HCT116 (cell line): Measurements from ENCODE around the gene STK35. TPM values are rescaled to one million over a fixed set of nuclear protein-coding genes. Genes with fewer than 3 reads are reported as not detected.

Experiments used
- ATAC-seq: fragments of 200-7000 bp; cut with Tn5 transposase; 2 replicates; pipeline ENCODE4 v1.9.1; 2020; ENCODE audit warnings: mild to moderate bottlenecking, moderate library complexity
- BruUV-seq: library from RNA; stranded (reverse); fragments of 400-500 nt; replicated peaks from 2 replicates; lab custom pipeline; 2021; lab: Mats Ljungman, UMichigan
- CTCF ChIA-PET: fragments of 300-600 bp; sonication (Branson Sonifier 250); formaldehyde crosslinking; loops from one replicate; lab custom pipeline; 2021; ENCODE audit warnings: antibody characterized with exemption; lab: Charles Lee
- POLR2A ChIA-PET: fragments of 300-600, 350-600 bp; sonication (Branson Sonifier 250); formaldehyde crosslinking; loops from one replicate; lab custom pipeline; 2021; ENCODE audit warnings: antibody characterized with exemption; lab: Charles Lee
- RAD21 ChIA-PET, 2 experiments: fragments of 300-600 bp; sonication (Branson Sonifier 250); formaldehyde crosslinking; loops; one replicate each; lab custom pipeline; 2023; ENCODE audit warnings: low total read pairs in 2 of 2; ENCODE audit not compliant: uncharacterized antibody in 2 of 2, unreplicated experiment in 2 of 2, low non-redundant PET in 1 of 2; lab: Charles Lee
- DNase-seq: peaks from one replicate; pipeline ENCODE4 v3.0.0-alpha.2; 2010; ENCODE audit warnings: low read depth, low spot score
- H2AFZ ChIP-seq: fragments of 200-600 bp; shearing (Covaris generic), sonication (generic); 2 replicates; pipeline ENCODE4 v1.6.1; 2017; ENCODE audit warnings: low read depth, mixed run types, mixed read lengths, antibody characterized with exemption, low read length; ENCODE audit not compliant: poor library complexity, severe bottlenecking
- H3K27ac ChIP-seq: 2 replicates; pipeline ENCODE4 v1.5.1; 2012; ENCODE audit warnings: low read depth, low read length
- H3K27me3 ChIP-seq: fragments of 200-600 bp; sonication (generic); 2 replicates; pipeline ENCODE4 v1.6.1; 2016; ENCODE audit warnings: mixed run types, low read length, mixed read lengths; ENCODE audit not compliant: insufficient read depth
- H3K36me3 ChIP-seq, 2 experiments: fragments of 200-500 bp in 1 of 2; fragments of 200-600 bp in 1 of 2; sonication (Bioruptor generic) in 1 of 2; sonication (generic) in 1 of 2; 2 replicates each; pipeline versions ENCODE4 v1.5.1 to v1.6.1; 2014 to 2016; ENCODE audit warnings: low read length in 2 of 2, inconsistent platforms in 1 of 2, mixed read lengths in 1 of 2, mixed run types in 1 of 2; ENCODE audit not compliant: insufficient read depth in 2 of 2, control insufficient read depth in 1 of 2
- H3K4me1 ChIP-seq, 2 experiments: fragments of 200-600 bp in 1 of 2; sonication (generic) in 1 of 2; 2 replicates each; pipeline versions ENCODE4 v1.5.1 to v1.6.1; 2012 to 2017; ENCODE audit warnings: low read length in 2 of 2, inconsistent platforms in 1 of 2, mild to moderate bottlenecking in 1 of 2, mixed read lengths in 1 of 2, mixed run types in 1 of 2, moderate library complexity in 1 of 2; ENCODE audit not compliant: insufficient read depth in 2 of 2, control insufficient read depth in 1 of 2
- H3K4me2 ChIP-seq: fragments of 200-600 bp; sonication (generic); 2 replicates; pipeline ENCODE4 v1.6.1; 2017; ENCODE audit warnings: mixed run types, low read length, mixed read lengths
- H3K4me3 ChIP-seq, 2 experiments: fragments of 200-600 bp in 1 of 2; sonication (generic) in 1 of 2; replicated peaks in 1 of 2; 2 replicates each; pipeline ENCODE4 v1.5.1; 2011 to 2016; ENCODE audit warnings: low read length in 2 of 2, control low read depth in 1 of 2, low read depth in 1 of 2, mild to moderate bottlenecking in 1 of 2, mixed read lengths in 1 of 2, mixed run types in 1 of 2
- H3K79me2 ChIP-seq: fragments of 200-600 bp; sonication (generic); 2 replicates; pipeline ENCODE4 v1.6.1; 2017; ENCODE audit warnings: mild to moderate bottlenecking, mixed run types, low read length, moderate library complexity, mixed read lengths; ENCODE audit not compliant: insufficient read depth
- H3K9ac ChIP-seq: fragments of 200-600 bp; sonication (generic); 2 replicates; pipeline ENCODE4 v1.6.1; 2016; ENCODE audit warnings: low read length, mixed read lengths
- H3K9me2 ChIP-seq: fragments of 200-600 bp; sonication (generic), shearing (Covaris generic); 2 replicates; pipeline ENCODE4 v1.6.1; 2017; ENCODE audit warnings: mixed run types, mild to moderate bottlenecking, moderate library complexity; ENCODE audit not compliant: insufficient read depth
- H3K9me3 ChIP-seq, 2 experiments: fragments of 200-500 bp in 1 of 2; fragments of 200-600 bp in 1 of 2; sonication (Bioruptor generic) in 1 of 2; sonication (generic) in 1 of 2; 2 replicates each; pipeline ENCODE4 v1.6.1; 2014 to 2017; ENCODE audit warnings: low read length in 2 of 2, mixed read lengths in 2 of 2, inconsistent platforms in 1 of 2, low read depth in 1 of 2, mild to moderate bottlenecking in 1 of 2, mixed run types in 1 of 2, moderate library complexity in 1 of 2; ENCODE audit not compliant: control insufficient read depth in 1 of 2, insufficient read depth in 1 of 2
- H4K20me1 ChIP-seq: fragments of 200-600 bp; sonication (generic), shearing (Covaris generic); 2 replicates; pipeline ENCODE4 v1.6.1; 2017; ENCODE audit warnings: mixed run types, mild to moderate bottlenecking, moderate library complexity; ENCODE audit not compliant: insufficient read depth
- ATF3 ChIP-seq: IDR thresholded peaks from 2 replicates; pipeline ENCODE4 v1.6.1; 2012
- CEBPB ChIP-seq: IDR thresholded peaks from 2 replicates; pipeline ENCODE4 v1.6.1; 2012; ENCODE audit warnings: low read depth
- EZH2phosphoT487 ChIP-seq: fragments of 200-600 bp; IDR thresholded peaks from 2 replicates; pipeline ENCODE4 v1.6.1; 2018; ENCODE audit warnings: antibody characterized with exemption, borderline replicate concordance
- MAX ChIP-seq: IDR thresholded peaks from 2 replicates; pipeline ENCODE4 v1.6.1; 2012
- RAD21 ChIP-seq: IDR thresholded peaks from 2 replicates; pipeline ENCODE4 v1.6.1; 2012; ENCODE audit warnings: low read depth, mild to moderate bottlenecking
- SIN3A ChIP-seq: IDR thresholded peaks from 2 replicates; pipeline ENCODE4 v1.6.1; 2012; ENCODE audit warnings: low read depth
- SP1 ChIP-seq: IDR thresholded peaks from 2 replicates; pipeline ENCODE4 v1.6.1; 2012; ENCODE audit warnings: low read depth
- TCF7L2 ChIP-seq: IDR thresholded peaks from 2 replicates; pipeline ENCODE4 v1.7.0; 2011; ENCODE audit warnings: borderline replicate concordance, inconsistent platforms; ENCODE audit not compliant: insufficient read depth, insufficient read length; ENCODE audit errors: extremely low read depth
- ZBTB33 ChIP-seq: IDR thresholded peaks from 2 replicates; pipeline ENCODE4 v1.6.1; 2011; ENCODE audit warnings: mild to moderate bottlenecking, low read length, moderate library complexity; ENCODE audit not compliant: insufficient replicate concordance; ENCODE audit errors: extremely low read depth
- ZFX ChIP-seq: fragments of 450-650 bp; IDR thresholded peaks from 2 replicates; pipeline ENCODE4 v1.6.1; 2017
- intact Hi-C: fragments of 100-400 bp; cut with micrococcal nuclease; formaldehyde crosslinking; loops from 2 replicates; pipeline ENCODE4 v1.10.0; 2022
- total RNA-seq: library from RNA; stranded (reverse); gene quantifications from one replicate; pipeline ENCODE4 v1.2.1, GENCODE V29; 2021; ENCODE audit not compliant: unreplicated experiment

STK35 gene
- total RNA-seq, 1 experiment from 2014 or later, result 32.8 TPM

- H3K9me3 ChIP-seq, result no peaks in the 10 kb centered on the region
- H3K9ac ChIP-seq, result no peak overlapping the region
- H3K4me1 ChIP-seq, result no peaks in the 10 kb centered on the region
- DNase-seq (no peak), ATAC-seq (no peak)
- RAD21 ChIA-PET, result no interaction called here
- 0 out of 2 replicates have a peak, but pooled peaks cover 5% of the 10 kb centered on the region for H3K27me3 ChIP-seq
- no peak overlapping the region for H2AFZ ChIP-seq
- no peaks in the 10 kb centered on the region for H3K79me2 ChIP-seq
- H4K20me1 ChIP-seq, result no peaks in the 10 kb centered on the region
- POLR2A ChIA-PET, result no interaction called here
- no TSS peak for BruUV-seq
- no peaks in the 10 kb centered on the region for H3K9me2 ChIP-seq
- no peak for TF ChIP-seq ZFX
- no peak for TF ChIP-seq RAD21
- TF ChIP-seq EZH2phosphoT487, result no peak
- no peak for TF ChIP-seq SIN3A
- no peak for TF ChIP-seq ATF3
- TF ChIP-seq SP1, result no peak
- no peak for TF ChIP-seq ZBTB33
- TF ChIP-seq CEBPB, result no peak
- H3K4me3 ChIP-seq, result no peak overlapping the region
- intact Hi-C loops, result no loop called here
- H3K36me3 ChIP-seq, result no peaks in the 10 kb centered on the region
- CTCF ChIA-PET, result no interaction called here
- no peak overlapping the region for H3K27ac ChIP-seq
- H3K4me2 ChIP-seq, result no peak overlapping the region
These were observed 64.2 kb downstream of the STK35 start for GRCh38 chr20:2165871-2166270.

- RAD21 ChIA-PET, result no interaction called here
- H3K9me3 ChIP-seq, result no peaks in the 10 kb centered on the region
- H3K4me1 ChIP-seq, result 0 out of 4 replicates have a peak, but pooled peaks cover 0 to 2% of the 10 kb centered on the region in 2 experiments
- H3K9ac ChIP-seq, result no peak overlapping the region
- no peaks in the 10 kb centered on the region for H3K9me2 ChIP-seq
- no peak overlapping the region for H3K4me3 ChIP-seq
- DNase-seq, result no peak
- no peak overlapping the region for H3K4me2 ChIP-seq
- H3K27me3 ChIP-seq, result 0 out of 2 replicates have a peak, but pooled peaks cover 5% of the 10 kb centered on the region
- CTCF ChIA-PET, result no interaction called here
- H3K79me2 ChIP-seq, result no peaks in the 10 kb centered on the region
- intact Hi-C loops, result no loop called here
- no peaks in the 10 kb centered on the region for H4K20me1 ChIP-seq
- POLR2A ChIA-PET, result no interaction called here
- no TSS peak for BruUV-seq
- no peak overlapping the region for H2AFZ ChIP-seq
- no peak for TF ChIP-seq MAX
- TF ChIP-seq RAD21, result peak; percentile 16; the same call in 1 of the 2 replicates
- no peak for TF ChIP-seq TCF7L2
- ATAC-seq, result no peak
- H3K27ac ChIP-seq, result no peak overlapping the region
- H3K36me3 ChIP-seq, result no peaks in the 10 kb centered on the region
These were observed 65.5 kb downstream of the STK35 start for GRCh38 chr20:2167112-2167511.
